Stomach (tissue), 9 donors: ENCODE data around the gene ALDH7A1. TPM values are rescaled to one million over a fixed set of nuclear protein-coding genes. Genes with fewer than 3 reads are reported as not detected.
"Not testable (repeated sequence)": the region's sequence is repeated elsewhere in the genome, so short reads cannot be mapped to it uniquely, and the experiment has no call there.

Experiments used
- DNase-seq, 2 donors: peaks; one replicate each; pipeline versions ENCODE4 v3.0.0 to v3.0.0-alpha.2; 2013 to 2019
- H3K27ac ChIP-seq, 5 donors: fragments of 200-600 bp in 4 of 5; sonication (generic) in 4 of 5; one replicate each; pipeline ENCODE4 v1.5.1; 2013 to 2019; ENCODE audit warnings: mild to moderate bottlenecking in 1 of 5, moderate library complexity in 1 of 5
- H3K27me3 ChIP-seq, 3 donors: fragments of 200-600 bp; sonication (generic); one replicate each; pipeline ENCODE4 v1.5.1; 2017 to 2019; ENCODE audit warnings: mixed run types in 1 of 3
- H3K36me3 ChIP-seq, 4 donors: fragments of 200-600 bp; sonication (generic); 1 replicate in 3 of 4; 2 replicates in 1 of 4; pipeline ENCODE4 v1.5.1; 2016 to 2019
- H3K4me1 ChIP-seq, 4 donors: fragments of 200-600 bp; sonication (generic); one replicate each; pipeline ENCODE4 v1.5.1; 2016 to 2019
- H3K4me3 ChIP-seq, 4 donors: fragments of 200-600 bp; sonication (generic) in 3 of 4; one replicate each; pipeline ENCODE4 v1.5.1; 2016 to 2019; ENCODE audit warnings: mild to moderate bottlenecking in 1 of 4
- H3K9me3 ChIP-seq, 4 donors: fragments of 200-600 bp; sonication (generic); one replicate each; pipeline ENCODE4 v1.5.1; 2016 to 2019
- EP300 ChIP-seq: sonication (generic); formaldehyde crosslinking; IDR thresholded peaks from one replicate; pipeline ENCODE4 v1.6.1; 2017; ENCODE audit warnings: antibody characterized with exemption
- POLR2A ChIP-seq, 4 donors: fragments of 450-650 bp; IDR thresholded peaks; one replicate each; pipeline ENCODE4 v1.6.1; 2016; ENCODE audit warnings: antibody characterized with exemption in 4 of 4, control low read depth in 2 of 4, mild to moderate bottlenecking in 1 of 4, moderate library complexity in 1 of 4
- POLR2AphosphoS5 ChIP-seq, 3 donors: sonication (generic); formaldehyde crosslinking; IDR thresholded peaks; one replicate each; pipeline ENCODE4 v1.6.1; 2016; ENCODE audit warnings: antibody characterized with exemption in 3 of 3
- WGBS, 5 donors: extraction: QIAGEN DNeasy Blood & Tissue Kit in 3 of 5; methylation state at CpG; one replicate each; pipeline versions ENCODE4 v1.1.5 to v1.1.7; 2013 to 2018; 5-methylcytosine and 5-hydroxymethylcytosine counted together
- intact Hi-C: fragments of 100-400 bp; cut with DNase I; formaldehyde crosslinking; loops from one replicate; pipeline ENCODE4 v1.15.1; 2023; ENCODE audit warnings: low total_unique reads
- polyA plus RNA-seq, 3 donors: library from polyadenylated mRNA; stranded (reverse); fragments of 200-250 nt; gene quantifications; one replicate each; pipeline ENCODE4 v1.2.3, GENCODE V29; 2013
- total RNA-seq, 5 donors: library from RNA; depleted of rRNA; stranded (reverse); fragments of >200 nt; gene quantifications; one replicate each; pipeline versions ENCODE4 v1.1.0 to v1.2.3, GENCODE V29; 2014 to 2016
- TF ChIP-seq, protein P1 (sequence below), 7 experiments: fragments of 450-650 bp in 4 of 7; fragments of 200-600 bp in 3 of 7; sonication (generic) in 3 of 7; IDR thresholded peaks; one replicate each; pipeline ENCODE4 v1.5.1; 2016 to 2019; ENCODE audit warnings: antibody characterized with exemption in 7 of 7, control low read depth in 2 of 7, mild to moderate bottlenecking in 1 of 7
- donor health status: healthy with polysubstance abuse.
- donor health status: Bipolar disorder and iron deficiency.
- donor health status: healthy.

ALDH7A1 gene
- total and polyA plus RNA-seq, 8 donors: 4.9 to 55.6 (median 32.6) TPM

DNA sequence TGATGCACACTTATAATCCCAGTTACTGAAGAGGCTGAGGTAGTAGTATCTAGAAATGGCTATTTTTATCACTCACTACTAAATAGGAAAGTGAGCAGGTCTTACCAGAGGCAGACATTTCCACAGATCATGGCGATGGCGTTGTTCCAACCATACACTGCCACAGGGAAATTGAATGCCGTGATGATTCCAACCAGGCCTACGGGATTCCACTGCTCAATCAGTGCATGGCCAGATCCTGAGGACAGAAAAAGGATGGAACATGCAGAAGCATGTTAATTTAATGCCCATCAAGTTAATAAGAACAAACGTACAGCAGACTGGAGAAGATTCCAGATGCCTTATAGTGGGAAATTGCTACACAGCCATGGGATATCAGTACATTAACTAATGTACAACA lies 18.0 kb downstream of the ALDH7A1 start:
- TF ChIP-seq POLR2A (IDR thresholded peaks at IDR 0.05) (no peak), POLR2AphosphoS5 (IDR thresholded peaks at IDR 0.05) (no peak), EP300 (no peak)
- TF ChIP-seq, protein P1, sequence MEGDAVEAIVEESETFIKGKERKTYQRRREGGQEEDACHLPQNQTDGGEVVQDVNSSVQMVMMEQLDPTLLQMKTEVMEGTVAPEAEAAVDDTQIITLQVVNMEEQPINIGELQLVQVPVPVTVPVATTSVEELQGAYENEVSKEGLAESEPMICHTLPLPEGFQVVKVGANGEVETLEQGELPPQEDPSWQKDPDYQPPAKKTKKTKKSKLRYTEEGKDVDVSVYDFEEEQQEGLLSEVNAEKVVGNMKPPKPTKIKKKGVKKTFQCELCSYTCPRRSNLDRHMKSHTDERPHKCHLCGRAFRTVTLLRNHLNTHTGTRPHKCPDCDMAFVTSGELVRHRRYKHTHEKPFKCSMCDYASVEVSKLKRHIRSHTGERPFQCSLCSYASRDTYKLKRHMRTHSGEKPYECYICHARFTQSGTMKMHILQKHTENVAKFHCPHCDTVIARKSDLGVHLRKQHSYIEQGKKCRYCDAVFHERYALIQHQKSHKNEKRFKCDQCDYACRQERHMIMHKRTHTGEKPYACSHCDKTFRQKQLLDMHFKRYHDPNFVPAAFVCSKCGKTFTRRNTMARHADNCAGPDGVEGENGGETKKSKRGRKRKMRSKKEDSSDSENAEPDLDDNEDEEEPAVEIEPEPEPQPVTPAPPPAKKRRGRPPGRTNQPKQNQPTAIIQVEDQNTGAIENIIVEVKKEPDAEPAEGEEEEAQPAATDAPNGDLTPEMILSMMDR (IDR thresholded peaks at IDR 0.05): no peak
- Histone ChIP-seq H3K9me3 (no peaks in the 10 kb centered on the region), H3K4me3 (no peak overlapping the region), H3K4me1 (no peaks in the 10 kb centered on the region), H3K27me3 (no peaks in the 10 kb centered on the region), H3K36me3 (peaks cover 35 to 99% (median 89%) of the 10 kb centered on the region in 4 donors), H3K27ac (no peak overlapping the region)
- intact Hi-C loops: no loop called here
- WGBS, 5 donors: 88 to 94% (median 90%) methylated on average over 5 of the region's 5 CpGs
- peak in 1 of 2 donors; percentile 20 for DNase-seq

DNA sequence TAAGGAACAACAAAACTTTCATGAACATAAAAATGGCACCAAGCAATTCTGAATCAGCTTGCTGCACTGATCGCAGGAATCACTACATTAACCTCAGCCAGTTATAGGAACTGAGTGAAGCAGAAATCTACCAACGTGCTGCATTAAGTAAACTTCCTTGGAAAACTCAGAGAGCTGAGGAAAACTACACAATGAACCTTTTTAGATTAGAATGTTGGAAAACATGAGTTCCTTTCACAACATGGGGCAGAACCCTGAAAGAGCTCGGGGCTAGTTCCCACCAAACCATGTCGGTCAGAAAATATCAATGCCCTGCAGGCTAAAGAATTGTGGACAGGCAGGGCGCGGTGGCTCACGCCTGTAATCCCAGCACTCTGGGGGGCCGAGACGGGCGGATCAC lies 19.4 kb downstream of the ALDH7A1 start:
- peak in 1 of 2 donors; percentile 10 for DNase-seq
- no peak overlapping the region for H3K27ac ChIP-seq
- 83 to 89% (median 86%) methylated on average over 10 of the region's 10 CpGs for WGBS, 5 donors
- H3K27me3 ChIP-seq: no peaks in the 10 kb centered on the region
- H3K36me3 ChIP-seq: peaks cover 24 to 96% (median 84%) of the 10 kb centered on the region in 4 donors
- intact Hi-C loops: no loop called here
- no peak for TF ChIP-seq EP300
- TF ChIP-seq, protein P1 (IDR thresholded peaks at IDR 0.05): no peak
- TF ChIP-seq POLR2AphosphoS5 (IDR thresholded peaks at IDR 0.05): no peak
- no peak for TF ChIP-seq POLR2A (IDR thresholded peaks at IDR 0.05)
- H3K4me3 ChIP-seq: no peak overlapping the region
- H3K9me3 ChIP-seq: no peaks in the 10 kb centered on the region
- H3K4me1 ChIP-seq: no peaks in the 10 kb centered on the region

DNA sequence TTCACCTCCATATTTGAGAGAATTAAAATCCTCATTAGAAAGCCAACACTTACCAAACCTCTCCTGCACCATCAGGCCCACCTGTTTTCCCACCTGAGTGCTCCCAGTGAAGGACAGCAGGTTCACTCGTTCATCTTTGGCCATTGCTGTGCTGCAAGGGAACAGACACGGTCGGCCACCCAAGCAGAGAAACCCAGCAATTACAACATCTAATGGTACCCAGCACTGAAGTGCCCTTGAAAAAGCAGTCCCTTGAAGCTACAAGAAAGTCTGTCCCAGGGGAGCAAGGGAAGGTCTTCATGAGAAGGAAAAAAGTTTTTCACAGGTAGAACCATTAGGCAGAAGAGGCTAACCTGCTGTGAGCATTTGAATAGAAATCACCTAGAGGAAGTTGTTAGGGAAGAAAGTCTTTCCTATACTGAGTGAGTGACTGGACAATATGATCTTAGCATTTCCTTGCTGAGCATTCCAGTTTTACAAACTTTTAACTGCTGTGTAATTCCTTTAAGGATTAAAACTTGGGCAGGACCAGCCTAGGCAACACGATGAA lies 26.7 kb downstream of the ALDH7A1 start:
- Histone ChIP-seq H3K27ac (no peak overlapping the region), H3K9me3 (no peaks in the 10 kb centered on the region), H3K27me3 (no peaks in the 10 kb centered on the region), H3K36me3 (peaks cover 16 to 90% (median 70%) of the 10 kb centered on the region in 4 donors), H3K4me1 (no peaks in the 10 kb centered on the region), H3K4me3 (no peak overlapping the region)
- no peak for TF ChIP-seq POLR2AphosphoS5 (IDR thresholded peaks at IDR 0.05)
- TF ChIP-seq POLR2A (IDR thresholded peaks at IDR 0.05): no peak
- no peak for TF ChIP-seq EP300
- TF ChIP-seq, protein P1 (IDR thresholded peaks at IDR 0.05): no peak
- intact Hi-C loops: no loop called here
- WGBS, 5 donors: 94 to 98% (median 98%) methylated on average over 4 of the region's 4 CpGs
- peak in 1 of 2 donors; percentile 7 for DNase-seq

DNA sequence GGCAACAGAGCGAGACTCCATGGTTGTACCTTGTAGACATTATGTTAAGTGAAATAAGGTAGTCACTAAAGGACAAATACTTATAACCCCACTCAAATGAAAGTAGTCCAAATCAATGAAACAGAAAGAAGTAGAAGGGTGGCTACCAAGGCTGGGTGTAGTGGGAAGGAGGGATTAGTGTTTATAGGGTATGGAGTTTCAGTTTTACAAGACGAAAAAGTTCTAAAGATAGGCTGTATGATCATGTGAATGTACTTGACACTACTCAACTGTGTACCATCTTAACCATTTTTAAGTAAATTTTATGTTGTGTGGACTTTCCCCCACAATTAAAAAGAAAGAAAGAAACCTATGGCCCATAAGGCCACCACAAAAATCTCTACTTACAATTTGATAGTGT lies 32.2 kb downstream of the ALDH7A1 start:
- intact Hi-C loops: no loop called here
- H3K27me3 ChIP-seq: no peaks in the 10 kb centered on the region
- no peak for DNase-seq
- H3K27ac ChIP-seq: no peak overlapping the region
- no peaks in the 10 kb centered on the region for H3K4me1 ChIP-seq
- no peak for TF ChIP-seq EP300
- TF ChIP-seq POLR2AphosphoS5 (IDR thresholded peaks at IDR 0.05): no peak
- no peak overlapping the region for H3K4me3 ChIP-seq
- 62 to 93% (median 82%) methylated on average over 2 of the region's 2 CpGs for WGBS, 5 donors
- no peaks in the 10 kb centered on the region for H3K9me3 ChIP-seq
- peaks cover 0 to 81% (median 60%) of the 10 kb centered on the region in 4 donors for H3K36me3 ChIP-seq

DNA sequence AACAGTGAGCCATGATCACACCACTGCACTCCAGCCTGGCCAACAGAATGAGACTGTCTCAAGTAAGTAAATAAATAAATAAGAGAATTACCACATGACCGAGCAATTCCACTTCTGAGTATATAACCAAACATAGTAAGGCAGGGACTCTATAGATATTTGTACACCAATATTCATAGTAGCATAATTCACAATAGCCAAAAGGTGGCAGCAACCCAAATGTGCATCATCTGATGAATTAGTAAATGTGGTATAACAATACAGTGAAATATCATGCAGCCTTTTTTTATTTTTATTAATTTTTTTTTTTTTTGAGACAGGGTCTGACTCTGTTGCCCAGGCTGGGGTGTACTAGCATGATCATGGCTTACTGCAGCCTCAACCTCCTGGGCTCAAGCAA lies 33.1 kb downstream of the ALDH7A1 start:
- H3K9me3 ChIP-seq: no peaks in the 10 kb centered on the region
- H3K27ac ChIP-seq: no peak overlapping the region
- no peak for DNase-seq
- H3K4me3 ChIP-seq: no peak overlapping the region
- H3K27me3 ChIP-seq: no peaks in the 10 kb centered on the region
- no peaks in the 10 kb centered on the region for H3K4me1 ChIP-seq
- 62 to 83% (median 71%) methylated on average over 1 of the region's 1 CpG for WGBS, 5 donors
- TF ChIP-seq POLR2AphosphoS5 (IDR thresholded peaks at IDR 0.05): no peak
- no peak for TF ChIP-seq EP300
- TF ChIP-seq, protein P1 (IDR thresholded peaks at IDR 0.05): no peak
- TF ChIP-seq POLR2A (IDR thresholded peaks at IDR 0.05): no peak
- H3K36me3 ChIP-seq: peaks cover 0 to 76% (median 59%) of the 10 kb centered on the region in 4 donors
- intact Hi-C loops: no loop called here

DNA sequence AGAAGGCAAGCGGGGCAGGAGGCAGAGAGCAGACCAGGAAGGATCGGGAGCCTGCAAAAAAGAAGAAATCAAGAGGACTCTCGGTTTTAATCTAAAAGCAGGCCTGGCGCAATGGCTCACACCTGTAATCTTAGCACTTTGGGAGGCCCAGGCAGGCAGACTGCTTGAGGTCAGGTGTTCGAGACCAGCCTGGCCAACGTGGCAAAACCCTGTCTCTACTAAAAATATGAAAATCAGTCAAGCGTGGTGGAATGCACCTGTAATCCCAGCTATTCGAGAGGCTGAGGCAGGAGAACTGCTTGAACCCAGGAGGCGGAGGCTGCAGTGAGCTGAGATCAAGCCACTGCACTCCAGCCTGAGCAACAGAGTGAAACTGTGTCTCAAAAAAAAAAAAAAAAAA lies 39.9 kb downstream of the ALDH7A1 start:
- intact Hi-C loops, H3K27ac ChIP-seq: not testable (repeated sequence)
- 90 to 94% (median 92%) methylated on average over 6 to 9 of the region's 9 CpGs for WGBS, 5 donors

More for the DNA sequence above, 39.9 kb downstream of the ALDH7A1 start:
- H3K36me3 ChIP-seq: peaks cover 30 to 94% (median 84%) of the 10 kb centered on the region in 4 donors
- H3K4me1 ChIP-seq, DNase-seq, H3K27me3 ChIP-seq, H3K4me3 ChIP-seq, H3K9me3 ChIP-seq: not testable (repeated sequence)
